Pancreas (tissue), 10 donors: ENCODE measurements around the gene AGO3. TPM values are rescaled to one million over a fixed set of nuclear protein-coding genes. Genes with fewer than 3 reads are reported as not detected.

Source experiments
- ATAC-seq, 4 donors: fragments of 200-7000 bp; cut with Tn5 transposase; one replicate each; pipeline versions ENCODE4 v1.8.0 to v1.9.1; 2020; ENCODE audit warnings: mild to moderate bottlenecking in 4 of 4, moderate library complexity in 4 of 4
- DNase-seq, 6 donors: peaks; one replicate each; pipeline ENCODE4 v3.0.0-alpha.2; 2020
- FAIRE-seq: peaks from 2 replicates; lab custom pipeline; 2012; peaks lifted over from hg19 to GRCh38; lab: Jason Lieb, UNC
- H3K27ac ChIP-seq, 4 donors: fragments of 200-600 bp; sonication (generic); 1 replicate in 3 of 4; 2 replicates in 1 of 4; pipeline versions ENCODE4 v1.5.0 to v1.8.0; 2020
- H3K27me3 ChIP-seq, 4 donors: fragments of 200-600 bp; one replicate each; pipeline ENCODE4 v1.8.0; 2021
- H3K36me3 ChIP-seq, 3 donors: fragments of 200-600 bp; sonication (generic) in 1 of 3; one replicate each; pipeline versions ENCODE4 v1.5.0 to v1.8.0; 2020 to 2021
- H3K4me1 ChIP-seq, 3 donors: fragments of 200-600 bp; one replicate each; pipeline ENCODE4 v1.8.0; 2021
- H3K4me3 ChIP-seq, 4 donors: fragments of 200-600 bp; sonication (generic) in 2 of 4; one replicate each; pipeline versions ENCODE4 v1.5.0 to v1.8.0; 2020 to 2021
- H3K9me3 ChIP-seq, 4 donors: fragments of 200-600 bp; one replicate each; pipeline ENCODE4 v1.8.0; 2021
- WGBS, 2 donors: extraction: QIAGEN DNeasy Blood & Tissue Kit; methylation state at CpG; one replicate each; pipeline ENCODE4 v1.1.7; 2013; 5-methylcytosine and 5-hydroxymethylcytosine counted together
- intact Hi-C, 3 donors: fragments of 100-400 bp; cut with DNase I; formaldehyde crosslinking; loops; one replicate each; pipeline versions ENCODE4 v1.11.1 to v1.14.2; 2022
- polyA plus RNA-seq, 2 donors: library from polyadenylated mRNA; stranded (reverse); fragments of 200-250 nt; gene quantifications; one replicate each; pipeline ENCODE4 v1.2.3, GENCODE V29; 2013
- total RNA-seq, 6 donors: library from RNA; stranded (reverse); fragmentation: NEBNext Ultra II Directional in 4 of 6; extraction: Animal tissue kit (Norgen Biotek cat#: 25700) in 4 of 6; gene quantifications; one replicate each; pipeline versions ENCODE4 v1.2.1 to v1.2.4, GENCODE V29; 2021 to 2023
- TF ChIP-seq, protein P1 (sequence below), 4 donors: fragments of 200-600 bp; sonication (generic) in 3 of 4; IDR thresholded peaks; one replicate each; pipeline versions ENCODE4 v1.5.0 to v1.8.0; 2021; ENCODE audit warnings: antibody characterized with exemption in 4 of 4
- donor health status: healthy with polysubstance abuse.
- donor health status: DM: no; HTN: no; CAD: no; lungs with moderate emphysema.
- donor health status: DM: no; HTN: no; CAD: no.
- donor health status: control.
- donor health status: control.
- donor health status: Bipolar disorder and iron deficiency.
- donor health status: DM: yes; HTN: yes; CAD: no.
- donor health status: DM: no; HTN: no; CAD: no.
- donor health status: DM: no; HTN: no; CAD: no.
- donor health status: DM: yes; HTN: yes; CAD: no.

Gene AGO3
- total and polyA plus RNA-seq, 8 donors: 2.2 to 16.6 (median 9.5) TPM

DNA sequence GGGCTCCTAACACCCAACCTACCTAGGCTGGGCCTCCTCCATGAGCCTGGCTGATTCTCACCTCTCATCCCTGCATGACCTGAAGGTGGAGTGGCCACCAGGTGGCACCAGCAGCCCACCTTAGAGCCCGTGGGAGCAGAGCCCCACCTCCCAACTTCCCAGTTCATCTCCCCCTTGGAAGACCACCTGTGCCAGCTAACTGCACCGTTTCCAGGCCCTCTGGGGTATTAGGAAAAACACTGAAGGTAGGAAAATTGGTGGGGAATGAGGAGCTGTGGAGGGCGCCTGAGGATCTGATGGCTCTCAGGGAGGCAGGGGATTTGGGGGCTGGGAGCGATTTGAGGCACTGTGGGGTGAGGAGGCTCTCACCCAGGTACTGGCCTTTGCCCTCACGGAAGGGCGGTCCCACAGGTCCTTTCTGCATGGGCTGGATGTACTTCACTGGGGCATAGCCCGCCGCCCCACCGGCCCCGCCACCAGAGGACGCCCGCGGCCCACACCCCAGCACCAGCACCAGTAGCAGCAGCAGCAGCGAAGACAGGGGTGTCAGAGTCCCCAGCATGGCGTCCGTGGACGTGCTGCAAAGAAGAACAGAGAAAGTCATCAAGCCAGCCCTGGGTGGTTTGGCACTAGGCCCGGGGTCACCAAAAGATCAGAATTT is 168.9 kb downstream of the AGO3 start:
- DNase-seq: peak; percentile 61 to 91 (median 84)
- TF ChIP-seq, protein P1, sequence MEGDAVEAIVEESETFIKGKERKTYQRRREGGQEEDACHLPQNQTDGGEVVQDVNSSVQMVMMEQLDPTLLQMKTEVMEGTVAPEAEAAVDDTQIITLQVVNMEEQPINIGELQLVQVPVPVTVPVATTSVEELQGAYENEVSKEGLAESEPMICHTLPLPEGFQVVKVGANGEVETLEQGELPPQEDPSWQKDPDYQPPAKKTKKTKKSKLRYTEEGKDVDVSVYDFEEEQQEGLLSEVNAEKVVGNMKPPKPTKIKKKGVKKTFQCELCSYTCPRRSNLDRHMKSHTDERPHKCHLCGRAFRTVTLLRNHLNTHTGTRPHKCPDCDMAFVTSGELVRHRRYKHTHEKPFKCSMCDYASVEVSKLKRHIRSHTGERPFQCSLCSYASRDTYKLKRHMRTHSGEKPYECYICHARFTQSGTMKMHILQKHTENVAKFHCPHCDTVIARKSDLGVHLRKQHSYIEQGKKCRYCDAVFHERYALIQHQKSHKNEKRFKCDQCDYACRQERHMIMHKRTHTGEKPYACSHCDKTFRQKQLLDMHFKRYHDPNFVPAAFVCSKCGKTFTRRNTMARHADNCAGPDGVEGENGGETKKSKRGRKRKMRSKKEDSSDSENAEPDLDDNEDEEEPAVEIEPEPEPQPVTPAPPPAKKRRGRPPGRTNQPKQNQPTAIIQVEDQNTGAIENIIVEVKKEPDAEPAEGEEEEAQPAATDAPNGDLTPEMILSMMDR (IDR thresholded peaks at IDR 0.05): peak; percentile 59 to 81 (median 76)
- no peaks in the 10 kb centered on the region for H3K9me3 ChIP-seq
- H3K27ac ChIP-seq: no peak overlapping the region
- no peak overlapping the region for H3K4me3 ChIP-seq
- intact Hi-C loops: loop anchor here in 2 of 3 donors (5.0 to 10.0 kb wide), 6 partner anchors 85 to 325 kb away; no protein-coding TSS in a partner anchor
- WGBS, 2 donors: 19 to 24% methylated on average over 16 to 18 of the region's 18 CpGs
- no peaks in the 10 kb centered on the region for H3K4me1 ChIP-seq
- peak; percentile 81 to 96 (median 93) for ATAC-seq
- H3K27me3 ChIP-seq: no peaks in the 10 kb centered on the region
- no peak for FAIRE-seq
- H3K36me3 ChIP-seq: no peaks in the 10 kb centered on the region

DNA sequence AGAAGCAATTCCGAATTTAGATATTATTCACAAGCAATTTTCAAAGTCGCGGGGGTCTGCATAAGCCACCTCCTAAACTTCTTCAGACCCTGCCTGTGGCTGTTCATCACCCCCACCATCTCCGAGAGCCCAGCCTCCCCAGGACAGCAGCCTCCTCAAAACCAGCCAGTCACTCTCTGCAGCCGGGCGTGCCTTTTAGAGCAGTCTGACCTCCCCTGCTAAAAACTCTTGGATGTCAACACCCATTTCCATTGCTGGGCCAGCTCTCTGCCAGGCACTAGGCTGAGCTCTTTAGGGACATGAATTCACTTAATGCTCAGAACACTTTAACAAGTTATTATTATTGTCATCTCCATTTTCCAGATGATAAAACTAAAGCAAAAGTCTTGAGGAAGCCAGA is 169.5 kb downstream of the AGO3 start:
- Histone ChIP-seq H3K27me3 (no peaks in the 10 kb centered on the region), H3K4me3 (no peak overlapping the region), H3K9me3 (no peaks in the 10 kb centered on the region), H3K36me3 (no peaks in the 10 kb centered on the region), H3K27ac (no peak overlapping the region), H3K4me1 (no peaks in the 10 kb centered on the region)
- WGBS, 2 donors: 53 to 75% methylated on average over 6 of the region's 6 CpGs
- intact Hi-C loops: no loop called here
- FAIRE-seq (no peak), DNase-seq (peak in 1 of 6 donors; percentile 41), ATAC-seq (no peak)
- TF ChIP-seq, protein P1 (IDR thresholded peaks at IDR 0.05): no peak

DNA sequence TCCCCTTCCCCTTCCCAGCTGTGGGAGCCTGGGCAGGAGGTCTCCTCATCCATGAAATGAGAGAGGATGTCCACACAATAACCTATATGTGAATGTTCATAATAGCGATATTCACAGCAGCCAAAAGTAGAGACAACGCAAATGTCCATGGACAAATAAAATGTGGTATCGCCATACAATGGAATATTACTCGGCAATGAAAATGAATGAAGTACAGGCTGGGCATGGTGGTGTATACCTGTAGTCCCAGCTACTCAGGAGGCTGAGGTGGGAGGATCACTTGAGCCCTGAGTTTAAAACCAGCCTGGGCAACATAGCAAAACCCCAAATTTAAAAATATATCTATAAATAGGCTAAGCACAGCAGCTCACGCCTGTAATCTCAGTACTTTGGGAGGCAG is 170.6 kb downstream of the AGO3 start:
- FAIRE-seq (no peak), ATAC-seq (no peak), DNase-seq (no peak)
- TF ChIP-seq, protein P1 (IDR thresholded peaks at IDR 0.05): no peak
- Histone ChIP-seq H3K4me1 (no peaks in the 10 kb centered on the region), H3K27me3 (no peaks in the 10 kb centered on the region), H3K9me3 (no peaks in the 10 kb centered on the region), H3K4me3 (no peak overlapping the region), H3K27ac (no peak overlapping the region), H3K36me3 (no peaks in the 10 kb centered on the region)
- WGBS, 2 donors: 95% methylated on average over 5 of the region's 5 CpGs
- intact Hi-C loops: no loop called here

DNA sequence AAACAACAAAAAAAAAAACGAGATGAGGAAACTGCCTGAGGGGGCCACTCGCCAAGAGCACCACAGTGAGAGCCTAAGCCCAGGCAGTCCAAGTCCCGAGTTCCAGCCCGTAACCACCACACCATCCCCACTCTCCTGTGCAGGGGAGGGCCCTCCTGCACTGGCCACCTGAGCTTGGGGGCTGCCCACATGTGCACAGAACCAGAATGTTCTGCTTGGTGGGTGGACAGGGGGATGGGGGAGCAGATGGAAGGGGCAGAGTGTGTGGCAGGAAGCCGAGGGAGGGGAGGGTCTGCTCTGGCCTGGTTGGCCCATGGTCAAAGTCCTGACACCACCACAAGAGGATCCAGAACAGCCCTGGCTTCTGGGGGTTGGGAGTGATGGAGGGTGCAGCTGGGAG is 175.4 kb downstream of the AGO3 start:
- TF ChIP-seq, protein P1 (IDR thresholded peaks at IDR 0.05): no peak
- Histone ChIP-seq H3K27ac (no peak overlapping the region), H3K9me3 (no peaks in the 10 kb centered on the region), H3K36me3 (no peaks in the 10 kb centered on the region), H3K27me3 (no peaks in the 10 kb centered on the region), H3K4me3 (no peak overlapping the region), H3K4me1 (no peaks in the 10 kb centered on the region)
- intact Hi-C loops: no loop called here
- FAIRE-seq (no peak), DNase-seq (no peak), ATAC-seq (no peak)
- 43 to 50% methylated on average over 5 of the region's 5 CpGs for WGBS, 2 donors

DNA sequence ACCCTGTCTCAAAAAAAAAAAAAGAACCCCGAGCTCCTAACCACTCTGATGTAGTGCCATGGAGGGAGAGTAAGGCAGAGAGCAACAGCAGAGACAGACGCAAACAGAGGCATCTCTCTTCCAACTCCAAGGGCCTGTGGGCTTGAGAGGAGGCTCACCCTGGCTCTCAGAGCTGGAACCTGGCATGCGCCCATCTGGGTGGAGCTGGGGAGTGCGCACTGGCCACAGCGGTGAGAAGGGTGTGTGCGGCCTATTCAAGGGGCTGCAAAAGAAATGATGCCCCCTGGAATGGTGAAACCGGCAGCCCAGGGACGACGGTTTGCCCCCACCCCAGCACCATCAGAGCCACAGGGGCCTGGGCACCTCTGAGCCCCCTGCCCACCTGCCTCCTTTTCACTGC is 176.5 kb downstream of the AGO3 start:
- H3K9me3 ChIP-seq: no peaks in the 10 kb centered on the region
- H3K27ac ChIP-seq: no peak overlapping the region
- no peak overlapping the region for H3K4me3 ChIP-seq
- no peak for DNase-seq
- intact Hi-C loops: no loop called here
- ATAC-seq: no peak
- 71 to 74% methylated on average over 9 of the region's 9 CpGs for WGBS, 2 donors
- H3K36me3 ChIP-seq: no peaks in the 10 kb centered on the region
- TF ChIP-seq, protein P1 (IDR thresholded peaks at IDR 0.05): no peak
- H3K4me1 ChIP-seq: no peaks in the 10 kb centered on the region
- no peaks in the 10 kb centered on the region for H3K27me3 ChIP-seq
- no peak for FAIRE-seq
